GM12891 (cell line): Measurements from ENCODE around the gene MAPT.
"Not testable (repeated sequence)": the region's sequence is repeated elsewhere in the genome, so short reads cannot be mapped to it uniquely, and the experiment has no call there.

Experiments
- DNase-seq: peaks from one replicate; pipeline ENCODE4 v3.0.0; 2011; ENCODE audit warnings: low spot score; ENCODE audit not compliant: insufficient read length
- FAIRE-seq: peaks from 2 replicates; lab custom pipeline; 2011; peaks lifted over from hg19 to GRCh38; lab: Jason Lieb, UNC
- PAX5 ChIP-seq: IDR thresholded peaks from 2 replicates; pipeline ENCODE4 v1.6.1; 2011; ENCODE audit warnings: low read length, moderate library complexity, mild to moderate bottlenecking; ENCODE audit not compliant: insufficient read depth, severe bottlenecking
- POLR2A ChIP-seq: IDR thresholded peaks from 2 replicates; pipeline ENCODE4 v1.6.1; 2011; ENCODE audit warnings: low read depth, low read length, control low read depth
- POLR2AphosphoS5 ChIP-seq: IDR thresholded peaks from 2 replicates; pipeline ENCODE4 v1.6.1; 2011; ENCODE audit warnings: low read depth, low read length, control low read depth
- POU2F2 ChIP-seq: IDR thresholded peaks from 2 replicates; pipeline ENCODE4 v1.6.1; 2011; ENCODE audit warnings: low read depth, mild to moderate bottlenecking, control low read depth, low read length, moderate library complexity
- SPI1 ChIP-seq: IDR thresholded peaks from 2 replicates; pipeline ENCODE4 v1.6.1; 2011; ENCODE audit warnings: low read depth, low read length, control low read depth
- TAF1 ChIP-seq: IDR thresholded peaks from 2 replicates; pipeline ENCODE4 v1.6.1; 2011; ENCODE audit warnings: low read depth, low read length, control low read depth

MAPT gene

DNA sequence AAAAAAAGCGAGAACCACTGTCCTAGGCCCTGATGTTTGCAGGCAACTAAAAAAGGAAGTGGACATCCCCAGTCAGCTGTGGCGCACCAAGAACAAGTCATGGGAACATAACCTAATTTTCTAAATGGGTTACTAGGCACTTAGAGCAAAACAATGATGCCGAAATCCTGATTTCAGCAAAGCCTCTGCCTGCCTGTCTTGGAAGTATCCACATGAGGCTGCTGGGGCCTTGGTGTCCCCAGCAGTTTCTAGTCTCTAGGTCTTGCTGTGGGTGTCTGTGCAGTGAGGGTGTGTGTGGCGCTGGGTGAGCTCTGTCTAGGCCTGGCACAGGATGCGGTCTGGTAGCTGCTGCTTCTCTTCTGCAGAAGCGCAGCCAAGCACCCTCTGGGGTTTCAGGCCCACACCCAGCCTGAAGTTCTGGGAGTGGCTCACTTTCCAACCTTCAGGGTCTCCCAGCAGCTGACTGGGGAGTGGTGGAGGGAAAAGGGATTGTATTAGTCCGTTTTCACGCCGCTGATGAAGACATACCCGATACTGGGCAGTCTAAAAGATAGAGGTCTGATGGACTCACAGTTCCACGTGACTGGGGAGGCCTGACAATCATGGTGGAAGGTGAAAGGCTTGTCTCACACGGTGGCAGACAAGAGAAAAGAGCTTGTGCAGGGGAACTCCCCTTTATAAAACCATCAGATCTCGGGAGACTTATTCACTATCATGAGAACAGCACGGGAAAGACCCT lies 125.8 kb downstream of the MAPT start:
- peak; percentile 87 for FAIRE-seq
- TF ChIP-seq SPI1 (peak; percentile 87), PAX5 (no peak)
- DNase-seq: peak; percentile 53

- FAIRE-seq (no peak), DNase-seq (no peak)
- TF ChIP-seq SPI1: no peak
- no peak for TF ChIP-seq POLR2A
- TF ChIP-seq POLR2AphosphoS5: no peak
- TF ChIP-seq TAF1: no peak
Measured at GRCh38 chr17:46020998-46021397, 126.6 kb downstream of the MAPT start.

GRCh38 chr17:46023366-46023765 lies 129.0 kb downstream of the MAPT start:
- DNase-seq, FAIRE-seq: not testable (repeated sequence)

- DNase-seq (no peak), FAIRE-seq (no peak)
- no peak for TF ChIP-seq TAF1
- TF ChIP-seq SPI1: no peak
- no peak for TF ChIP-seq POU2F2
- TF ChIP-seq POLR2AphosphoS5: no peak
- no peak for TF ChIP-seq PAX5
- TF ChIP-seq POLR2A: no peak
Measured at GRCh38 chr17:46023783-46024388, 129.5 kb downstream of the MAPT start.

DNA sequence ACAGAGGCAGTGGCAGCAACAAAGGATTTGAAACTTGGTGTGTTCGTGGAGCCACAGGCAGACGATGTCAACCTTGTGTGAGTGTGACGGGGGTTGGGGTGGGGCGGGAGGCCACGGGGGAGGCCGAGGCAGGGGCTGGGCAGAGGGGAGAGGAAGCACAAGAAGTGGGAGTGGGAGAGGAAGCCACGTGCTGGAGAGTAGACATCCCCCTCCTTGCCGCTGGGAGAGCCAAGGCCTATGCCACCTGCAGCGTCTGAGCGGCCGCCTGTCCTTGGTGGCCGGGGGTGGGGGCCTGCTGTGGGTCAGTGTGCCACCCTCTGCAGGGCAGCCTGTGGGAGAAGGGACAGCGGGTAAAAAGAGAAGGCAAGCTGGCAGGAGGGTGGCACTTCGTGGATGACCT lies 130.2 kb downstream of the MAPT start:
- no peak for FAIRE-seq
- TF ChIP-seq PAX5 (no peak), POLR2A (no peak), SPI1 (no peak), TAF1 (no peak), POU2F2 (no peak), POLR2AphosphoS5 (no peak)
- no peak for DNase-seq

- FAIRE-seq: no peak
- DNase-seq: no peak
- TF ChIP-seq TAF1: no peak
- no peak for TF ChIP-seq POLR2A
- no peak for TF ChIP-seq POLR2AphosphoS5
- TF ChIP-seq SPI1: no peak
- TF ChIP-seq PAX5: no peak
- no peak for TF ChIP-seq POU2F2
Measured at GRCh38 chr17:46025060-46025459, 130.7 kb downstream of the MAPT start.

DNA sequence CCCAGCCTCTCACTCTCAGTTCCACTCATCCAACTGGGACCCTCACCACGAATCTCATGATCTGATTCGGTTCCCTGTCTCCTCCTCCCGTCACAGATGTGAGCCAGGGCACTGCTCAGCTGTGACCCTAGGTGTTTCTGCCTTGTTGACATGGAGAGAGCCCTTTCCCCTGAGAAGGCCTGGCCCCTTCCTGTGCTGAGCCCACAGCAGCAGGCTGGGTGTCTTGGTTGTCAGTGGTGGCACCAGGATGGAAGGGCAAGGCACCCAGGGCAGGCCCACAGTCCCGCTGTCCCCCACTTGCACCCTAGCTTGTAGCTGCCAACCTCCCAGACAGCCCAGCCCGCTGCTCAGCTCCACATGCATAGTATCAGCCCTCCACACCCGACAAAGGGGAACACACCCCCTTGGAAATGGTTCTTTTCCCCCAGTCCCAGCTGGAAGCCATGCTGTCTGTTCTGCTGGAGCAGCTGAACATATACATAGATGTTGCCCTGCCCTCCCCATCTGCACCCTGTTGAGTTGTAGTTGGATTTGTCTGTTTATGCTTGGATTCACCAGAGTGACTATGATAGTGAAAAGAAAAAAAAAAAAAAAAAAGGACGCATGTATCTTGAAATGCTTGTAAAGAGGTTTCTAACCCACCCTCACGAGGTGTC lies 131.3 kb downstream of the MAPT start:
- FAIRE-seq: no peak
- TF ChIP-seq POLR2AphosphoS5 (no peak; the same call in 1 of the 2 replicates), TAF1 (no peak), POU2F2 (no peak), PAX5 (no peak), POLR2A (no peak), SPI1 (no peak)
- DNase-seq: no peak

- DNase-seq (no peak), FAIRE-seq (peak; percentile 5)
- TF ChIP-seq POU2F2 (no peak), POLR2AphosphoS5 (no peak), TAF1 (no peak), POLR2A (no peak), SPI1 (no peak), PAX5 (no peak)
Measured at GRCh38 chr17:46026166-46027047, 132.1 kb downstream of the MAPT start.

- TF ChIP-seq TAF1 (no peak), SPI1 (no peak), POLR2AphosphoS5 (no peak; the same call in 1 of the 2 replicates), POLR2A (no peak), PAX5 (no peak), POU2F2 (no peak)
- DNase-seq (no peak), FAIRE-seq (peak; percentile 71)
Measured at GRCh38 chr17:46027048-46027975, 133.0 kb downstream of the MAPT start.
